Dermis blood vessel endothelial cell (primary cell): ENCODE data around the gene SEL1L2. TPM values are rescaled to one million over a fixed set of nuclear protein-coding genes. Genes with fewer than 3 reads are reported as not detected.
"Not testable (repeated sequence)": the region's sequence is repeated elsewhere in the genome, so short reads cannot be mapped to it uniquely, and the experiment has no call there.

Experiments
- DNase-seq: peaks from one replicate; pipeline ENCODE4 v3.0.0; 2010
- total RNA-seq: library from RNA; depleted of rRNA; stranded (reverse); fragments of >200 nt; gene quantifications from 2 replicates; pipeline ENCODE4 v1.2.3, GENCODE V29; 2014

SEL1L2 gene, protein sequence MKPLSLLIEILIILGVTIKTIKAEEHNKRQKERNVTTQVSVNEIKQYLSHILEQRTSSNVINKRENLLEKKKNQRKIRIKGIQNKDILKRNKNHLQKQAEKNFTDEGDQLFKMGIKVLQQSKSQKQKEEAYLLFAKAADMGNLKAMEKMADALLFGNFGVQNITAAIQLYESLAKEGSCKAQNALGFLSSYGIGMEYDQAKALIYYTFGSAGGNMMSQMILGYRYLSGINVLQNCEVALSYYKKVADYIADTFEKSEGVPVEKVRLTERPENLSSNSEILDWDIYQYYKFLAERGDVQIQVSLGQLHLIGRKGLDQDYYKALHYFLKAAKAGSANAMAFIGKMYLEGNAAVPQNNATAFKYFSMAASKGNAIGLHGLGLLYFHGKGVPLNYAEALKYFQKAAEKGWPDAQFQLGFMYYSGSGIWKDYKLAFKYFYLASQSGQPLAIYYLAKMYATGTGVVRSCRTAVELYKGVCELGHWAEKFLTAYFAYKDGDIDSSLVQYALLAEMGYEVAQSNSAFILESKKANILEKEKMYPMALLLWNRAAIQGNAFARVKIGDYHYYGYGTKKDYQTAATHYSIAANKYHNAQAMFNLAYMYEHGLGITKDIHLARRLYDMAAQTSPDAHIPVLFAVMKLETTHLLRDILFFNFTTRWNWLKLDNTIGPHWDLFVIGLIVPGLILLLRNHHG
- not detected in 2 replicates for total RNA-seq

DNA sequence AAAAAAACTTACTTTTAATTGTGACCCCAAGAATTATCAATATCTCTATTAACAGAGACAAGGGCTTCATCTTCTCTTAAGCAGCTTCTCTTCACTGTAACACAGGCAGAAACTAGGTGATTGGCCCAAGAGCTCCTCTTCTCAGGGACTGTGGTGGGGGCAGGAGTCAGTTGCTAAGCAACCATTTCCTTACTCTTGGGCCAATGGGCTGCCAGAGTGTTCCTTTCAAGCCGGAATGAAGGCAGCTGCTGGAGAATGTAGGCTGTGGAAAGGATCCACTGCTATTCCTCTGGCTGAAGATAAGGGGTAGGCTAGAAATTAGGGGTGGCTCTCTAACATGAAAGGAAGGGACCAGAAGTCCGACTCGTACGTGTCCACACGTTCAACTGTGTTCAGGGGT, at the start of gene SEL1L2:
Gene SEL1L2 (minus strand): TSS at position 150 of the 400 bp plus-strand sequence. CDS start 80 bp downstream, at position 70.
- DNase-seq, result no peak

DNA sequence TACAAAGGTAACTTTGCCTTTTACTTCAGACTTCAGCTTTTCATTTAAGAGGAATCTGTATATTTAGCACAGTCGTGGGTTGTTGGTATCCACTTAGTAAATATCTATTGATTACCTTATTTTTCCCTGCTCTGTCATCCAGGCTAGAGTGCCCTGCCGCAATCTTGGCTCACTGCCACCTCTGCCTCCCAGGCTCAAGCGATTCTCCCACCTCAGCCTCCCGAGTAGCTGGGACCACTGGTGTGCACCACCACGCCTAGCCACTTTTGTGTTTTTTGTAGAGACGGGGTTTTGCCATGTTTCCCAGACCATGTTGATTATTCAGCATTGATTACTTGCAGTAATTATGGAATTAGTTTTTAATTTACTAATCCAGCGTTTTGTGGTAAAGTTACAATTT, 46.2 kb upstream of the SEL1L2 start:
- DNase-seq, result no peak

DNA sequence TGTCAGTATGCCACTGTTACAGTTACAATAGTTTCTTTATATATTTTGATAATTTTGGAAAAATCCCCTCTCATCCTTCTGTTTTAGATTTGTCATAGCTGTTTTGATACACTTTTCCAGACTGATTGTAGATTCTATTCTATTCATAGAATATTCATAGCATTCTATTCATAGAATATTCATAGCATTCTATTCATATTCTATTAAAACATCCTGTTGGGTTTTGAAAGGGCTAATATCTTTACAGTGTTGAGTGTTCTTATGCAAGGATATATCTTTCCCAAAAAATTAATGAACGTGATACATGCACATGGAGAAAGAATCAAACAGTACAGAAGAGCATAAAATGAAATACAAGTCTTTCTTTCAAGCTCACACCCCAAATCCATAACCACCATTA, 42.9 kb upstream of the SEL1L2 start:
- no peak for DNase-seq

DNA sequence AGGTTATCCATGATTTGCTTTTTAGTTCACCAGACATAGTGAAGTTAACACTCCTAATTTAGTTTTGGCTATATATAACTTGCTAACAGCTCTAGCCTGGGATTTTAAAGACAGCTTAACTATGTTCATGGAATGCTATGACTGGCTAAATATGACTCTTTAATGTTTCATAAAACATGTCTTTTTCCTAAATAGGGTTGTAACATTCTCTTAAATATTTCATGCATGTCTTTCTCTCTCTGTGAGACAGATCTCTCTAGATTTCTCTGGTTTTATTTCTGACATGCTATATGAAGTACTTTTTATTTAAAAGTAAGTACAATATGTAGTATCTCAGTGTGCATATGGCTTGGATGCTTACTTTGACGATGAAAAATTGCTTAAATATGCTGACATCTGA, 40.6 kb upstream of the SEL1L2 start:
- DNase-seq, result no peak

DNA sequence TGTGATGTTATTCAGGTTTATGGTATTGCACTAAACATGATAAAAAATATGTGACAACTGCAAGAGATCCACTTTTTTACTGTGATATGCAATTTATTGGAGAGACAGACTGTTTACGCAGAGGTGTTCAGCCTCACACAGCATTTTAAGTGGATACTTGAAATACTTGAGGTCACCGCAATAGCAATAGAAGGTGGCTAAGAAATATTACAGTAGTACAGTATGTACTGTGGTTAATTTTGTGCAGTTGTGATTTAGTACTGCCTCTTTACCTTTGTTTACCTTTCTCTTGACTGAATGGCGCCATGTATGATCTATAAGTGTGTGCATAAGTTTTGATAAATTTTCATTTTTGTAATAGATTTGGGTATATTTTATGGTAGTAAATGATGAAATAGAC, 22.3 kb upstream of the SEL1L2 start:
- DNase-seq, result no peak

DNA sequence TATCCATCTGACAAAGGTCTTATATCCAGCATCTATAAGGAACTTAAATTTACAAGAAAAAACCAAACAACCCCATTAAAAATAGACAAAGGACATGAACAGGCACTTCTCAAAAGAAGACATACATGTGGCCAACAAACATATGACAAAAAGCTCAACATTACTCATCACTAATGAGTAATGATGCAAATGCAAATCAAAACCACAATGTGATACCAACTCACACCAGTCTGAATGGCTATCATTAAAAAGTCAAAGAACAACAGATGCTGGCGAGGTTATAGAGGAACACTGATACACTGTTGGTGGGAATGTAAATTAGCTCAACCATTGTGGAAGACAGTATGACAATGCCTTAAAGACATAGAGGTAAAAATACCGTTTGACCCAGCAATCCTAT, 18.8 kb upstream of the SEL1L2 start:
- no peak for DNase-seq

DNA sequence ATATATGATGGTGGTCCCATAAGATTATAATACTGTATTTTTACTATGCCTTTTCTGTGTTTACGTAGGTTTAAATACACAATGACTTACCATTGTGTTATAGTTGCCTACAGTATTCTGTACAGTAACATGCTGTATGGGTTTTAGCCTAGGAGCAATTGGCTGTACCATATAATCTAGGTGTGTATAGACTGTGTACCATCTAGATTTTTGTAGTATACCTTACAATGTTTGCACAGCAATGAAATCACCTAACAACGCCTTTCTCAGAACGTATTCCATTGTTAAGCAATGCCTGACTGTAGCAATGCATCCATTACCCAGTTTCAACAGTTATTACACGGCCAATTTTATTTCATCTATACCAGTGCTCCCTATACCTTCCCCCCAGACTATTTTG, 15.6 kb upstream of the SEL1L2 start:
- no peak for DNase-seq

DNA sequence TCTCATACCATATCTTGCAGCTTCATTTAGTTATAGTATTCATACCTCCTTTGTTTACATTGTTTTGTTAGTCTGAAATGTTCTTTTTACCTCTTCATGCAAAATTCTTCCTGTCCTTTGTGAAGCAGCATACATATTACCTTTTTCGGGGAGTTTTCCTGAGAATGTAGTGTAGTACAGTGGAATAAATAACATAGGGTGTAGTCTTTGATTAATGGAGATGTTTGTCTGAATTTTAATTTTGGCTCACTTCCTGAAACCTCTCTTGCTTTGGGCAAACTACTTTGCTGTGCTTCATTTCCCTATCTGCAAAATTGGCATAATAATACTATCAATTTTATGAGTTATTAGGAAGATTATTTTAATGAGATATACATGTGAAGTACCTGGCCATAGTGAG, 10.5 kb upstream of the SEL1L2 start:
- DNase-seq, result no peak

DNA sequence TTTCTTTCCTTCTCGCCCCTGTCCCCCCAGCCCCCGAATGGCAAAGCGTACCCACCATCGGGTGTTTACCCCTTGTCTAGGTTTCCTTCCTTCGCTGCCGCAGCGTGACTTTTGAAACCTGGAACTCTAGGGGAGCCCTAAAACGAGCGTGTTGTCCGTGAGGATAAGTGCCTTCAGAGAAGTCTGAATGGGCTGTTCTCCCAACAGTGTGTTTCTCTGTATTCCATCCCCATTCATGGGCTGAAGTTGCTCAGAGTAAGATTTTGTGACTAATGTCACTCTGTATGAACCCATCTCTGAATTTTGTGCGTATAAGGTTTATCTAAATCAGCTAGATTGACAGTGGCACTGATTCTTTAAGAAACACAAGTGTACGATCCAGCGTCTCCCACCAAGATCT, 5.9 kb upstream of the SEL1L2 start:
- DNase-seq, result no peak

DNA sequence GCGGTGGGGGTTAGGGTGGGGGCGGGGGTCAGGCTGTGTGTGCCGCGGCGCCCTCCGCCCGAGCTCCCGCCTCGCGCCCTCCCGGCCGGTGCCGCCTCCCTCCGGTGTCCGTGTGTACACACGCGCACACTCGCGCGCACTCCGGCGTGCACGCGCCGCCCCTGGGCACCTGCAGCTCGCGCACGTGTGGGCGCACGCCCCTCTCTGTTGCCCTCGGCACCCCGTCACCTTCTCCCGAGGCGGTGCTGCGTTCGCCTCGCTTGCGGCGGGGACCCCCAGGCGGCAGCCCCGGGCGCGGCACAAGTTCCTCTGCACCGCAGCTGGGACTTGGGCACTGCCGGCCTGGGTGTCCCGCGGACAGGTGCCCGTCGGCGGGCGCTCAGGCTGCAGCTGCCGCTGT, 5.4 kb upstream of the SEL1L2 start:
- peak; percentile 23 for DNase-seq

DNA sequence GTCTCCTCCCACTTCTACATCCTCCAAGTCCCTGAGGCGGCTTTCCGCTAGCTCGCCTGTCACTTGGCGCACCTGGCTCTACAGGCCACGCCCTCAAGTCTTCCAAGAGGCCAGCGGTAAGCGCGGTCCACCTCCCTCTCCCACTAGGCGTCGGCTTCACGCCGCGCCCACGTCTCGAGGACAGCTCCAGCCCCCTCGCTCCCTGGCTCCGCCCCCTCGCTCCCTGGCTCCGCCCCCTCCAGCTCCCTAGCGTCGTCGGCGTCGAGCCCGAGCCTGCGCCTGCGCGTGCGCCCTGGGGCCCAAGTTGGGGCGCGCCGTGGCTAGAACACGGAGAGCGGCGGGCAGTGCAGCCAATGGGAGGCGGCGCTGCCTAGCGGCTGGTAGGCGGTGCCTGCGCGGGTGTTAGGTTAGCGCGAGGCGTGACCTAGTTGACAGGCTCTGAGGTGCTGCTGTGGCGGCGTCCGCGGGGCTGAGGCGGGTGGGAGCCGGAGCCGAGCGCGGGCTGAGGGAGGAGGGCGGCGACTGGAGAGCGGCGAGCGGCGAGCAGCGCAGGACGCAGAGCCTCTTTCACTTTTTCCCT, 4.8 kb upstream of the SEL1L2 start, which contains the start of gene MACROD2:
Gene MACROD2 (plus strand): TSS at position 431 of the 580 bp plus-strand sequence.
- DNase-seq, result peak; percentile 92

DNA sequence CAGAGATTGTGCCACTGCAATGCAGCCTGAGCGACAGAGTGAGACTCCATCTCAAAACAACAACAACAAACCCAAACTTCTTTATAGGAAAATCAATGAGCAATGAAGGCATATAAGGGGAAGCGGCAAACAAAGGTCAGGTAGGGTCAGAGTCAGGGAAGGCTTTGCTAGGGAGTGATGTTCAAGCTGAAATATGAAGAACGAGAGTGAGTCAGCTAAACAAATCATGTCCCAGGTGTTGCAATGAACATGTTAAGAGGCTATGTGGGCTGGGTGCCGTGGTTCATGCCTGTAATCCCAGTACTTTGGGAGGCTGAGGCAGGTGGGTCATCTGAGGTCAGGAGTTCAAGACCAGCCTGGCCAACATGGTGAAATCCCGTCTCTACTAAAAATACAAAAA, 1.5 kb upstream of the SEL1L2 start:
- DNase-seq, result not testable (repeated sequence)

DNA sequence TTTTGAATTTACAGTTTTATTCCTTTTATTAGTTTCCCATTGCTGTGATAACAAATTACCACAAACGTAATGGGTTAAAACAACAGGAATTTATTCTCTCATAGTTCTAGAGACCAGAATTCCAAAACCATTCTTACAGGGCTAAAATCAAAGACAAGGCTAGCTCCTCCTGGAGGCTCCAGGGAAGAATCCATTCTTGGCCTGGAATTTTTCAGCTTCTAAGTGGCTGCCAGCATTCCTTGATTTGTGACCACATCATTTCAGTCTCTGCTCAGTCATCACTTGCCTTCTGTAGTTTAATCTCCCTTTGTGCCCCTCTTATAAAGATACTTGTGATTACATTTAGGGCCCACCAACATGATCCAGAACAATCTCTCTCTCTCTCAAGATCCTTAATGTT, 897 bp upstream of the SEL1L2 start:
- no peak for DNase-seq

DNA sequence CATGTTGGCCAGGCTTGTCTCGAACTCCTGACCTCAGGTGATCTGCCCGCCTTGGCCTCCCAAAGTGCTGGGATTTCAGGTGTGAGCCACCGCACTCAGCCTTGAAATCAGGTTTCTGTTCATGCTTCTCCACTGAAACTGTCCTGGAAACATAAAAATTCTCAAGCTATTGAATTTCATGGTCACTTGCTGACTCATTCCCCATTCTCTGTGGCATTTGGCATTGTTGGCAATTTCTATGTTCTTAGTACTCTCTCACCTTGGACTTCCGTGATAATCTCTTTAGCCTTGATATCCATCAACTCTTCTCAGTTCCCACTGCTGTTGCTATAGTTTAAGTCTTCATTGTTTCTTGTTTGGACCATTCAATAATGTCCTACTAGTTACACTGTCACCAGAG, 6.2 kb downstream of the SEL1L2 start:
- DNase-seq, result no peak

DNA sequence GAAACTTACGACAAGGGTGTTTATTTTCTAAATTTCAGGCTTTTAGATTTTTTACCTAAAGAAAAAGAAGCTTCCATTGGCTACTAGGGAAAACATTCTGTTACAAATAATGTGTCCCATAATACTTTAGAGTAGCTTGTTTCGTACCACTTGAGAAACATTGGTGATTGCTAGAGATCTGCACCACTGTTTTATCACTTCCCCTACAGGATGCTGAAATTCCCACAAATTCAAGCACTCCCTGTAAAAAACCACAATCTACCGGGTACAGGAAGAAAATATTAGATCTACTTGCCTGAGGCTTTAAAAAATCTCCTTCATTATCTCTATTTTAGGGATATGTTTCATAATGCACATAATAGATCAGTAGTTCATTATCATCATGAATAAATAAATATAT, 29.9 kb downstream of the SEL1L2 start:
- no peak for DNase-seq

DNA sequence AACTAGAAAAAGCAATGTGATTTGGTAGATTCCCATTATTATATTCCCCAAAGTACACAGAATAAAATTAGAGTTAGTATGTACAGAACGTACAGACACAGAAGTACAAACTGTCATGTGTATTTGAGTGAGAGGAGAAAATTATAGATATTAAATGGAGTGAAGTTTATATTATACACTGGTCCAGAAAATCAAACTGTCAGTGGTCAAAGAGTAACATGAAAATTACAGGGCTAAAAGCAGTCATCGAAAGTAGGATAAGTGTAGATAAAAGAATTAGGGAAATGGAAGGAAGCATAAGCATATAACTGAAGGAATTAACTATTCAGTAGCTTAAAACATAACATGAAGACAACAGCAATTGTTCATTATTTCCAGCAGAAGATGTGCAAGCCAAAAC, 30.3 kb downstream of the SEL1L2 start:
- DNase-seq, result no peak

DNA sequence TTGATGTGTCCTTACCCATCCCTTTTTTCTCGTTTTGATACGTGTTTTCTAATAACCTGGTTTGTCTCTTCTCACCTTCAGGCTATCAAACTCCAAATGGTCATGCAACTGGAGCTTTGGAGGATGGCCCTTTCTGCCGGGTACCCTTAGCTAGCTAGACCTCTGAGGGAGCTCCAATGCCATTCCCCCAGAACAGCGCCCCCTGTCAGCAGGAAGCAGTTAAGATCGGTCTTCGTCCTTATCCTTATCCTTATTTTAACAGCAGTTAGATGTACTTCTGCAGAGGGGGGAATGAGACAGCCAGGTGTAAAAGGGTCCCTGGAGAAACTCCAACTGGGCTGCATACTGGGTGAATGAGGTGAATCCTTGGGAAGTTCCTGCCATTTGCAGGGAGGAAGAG, 37.2 kb downstream of the SEL1L2 start:
- DNase-seq, result no peak

DNA sequence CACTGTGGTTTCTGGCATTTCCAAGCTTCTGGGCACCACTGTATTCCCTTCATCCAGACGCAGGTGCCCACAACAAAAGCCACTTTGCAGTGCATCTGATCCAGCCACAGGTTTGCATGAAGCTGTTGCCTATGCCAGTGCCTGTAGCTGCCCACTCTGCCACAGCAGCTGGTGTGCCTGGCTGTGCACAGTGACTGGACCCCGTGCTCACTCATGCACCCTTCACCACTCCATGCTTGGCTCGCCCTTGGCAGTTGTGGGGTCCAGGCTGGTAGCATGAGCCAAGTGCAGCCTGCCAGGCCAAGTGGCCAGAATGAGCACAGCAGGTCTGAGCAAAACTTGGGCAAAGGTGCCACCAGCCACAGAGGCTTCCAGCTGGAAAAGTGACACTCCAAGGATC, 42.7 kb downstream of the SEL1L2 start:
- no peak for DNase-seq

DNA sequence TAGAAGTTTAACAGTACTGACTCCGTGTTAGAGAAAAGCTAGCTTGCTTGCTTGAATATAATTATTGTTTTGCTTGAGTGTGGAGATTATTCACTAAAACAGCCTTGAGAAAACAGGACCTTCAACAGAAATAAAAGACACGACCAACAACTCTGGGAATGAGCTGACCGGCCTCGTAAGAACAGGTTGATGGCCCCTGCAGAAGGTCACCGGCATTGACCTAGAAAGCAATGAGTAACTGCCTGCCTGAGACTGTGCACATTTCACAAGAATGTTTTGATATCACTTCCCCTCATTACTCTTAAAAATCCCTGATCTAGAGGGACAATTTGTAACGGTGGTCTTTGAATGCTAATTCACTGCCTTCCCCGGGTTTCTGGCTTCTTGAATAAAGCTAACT, 49.4 kb downstream of the SEL1L2 start:
- DNase-seq, result no peak

DNA sequence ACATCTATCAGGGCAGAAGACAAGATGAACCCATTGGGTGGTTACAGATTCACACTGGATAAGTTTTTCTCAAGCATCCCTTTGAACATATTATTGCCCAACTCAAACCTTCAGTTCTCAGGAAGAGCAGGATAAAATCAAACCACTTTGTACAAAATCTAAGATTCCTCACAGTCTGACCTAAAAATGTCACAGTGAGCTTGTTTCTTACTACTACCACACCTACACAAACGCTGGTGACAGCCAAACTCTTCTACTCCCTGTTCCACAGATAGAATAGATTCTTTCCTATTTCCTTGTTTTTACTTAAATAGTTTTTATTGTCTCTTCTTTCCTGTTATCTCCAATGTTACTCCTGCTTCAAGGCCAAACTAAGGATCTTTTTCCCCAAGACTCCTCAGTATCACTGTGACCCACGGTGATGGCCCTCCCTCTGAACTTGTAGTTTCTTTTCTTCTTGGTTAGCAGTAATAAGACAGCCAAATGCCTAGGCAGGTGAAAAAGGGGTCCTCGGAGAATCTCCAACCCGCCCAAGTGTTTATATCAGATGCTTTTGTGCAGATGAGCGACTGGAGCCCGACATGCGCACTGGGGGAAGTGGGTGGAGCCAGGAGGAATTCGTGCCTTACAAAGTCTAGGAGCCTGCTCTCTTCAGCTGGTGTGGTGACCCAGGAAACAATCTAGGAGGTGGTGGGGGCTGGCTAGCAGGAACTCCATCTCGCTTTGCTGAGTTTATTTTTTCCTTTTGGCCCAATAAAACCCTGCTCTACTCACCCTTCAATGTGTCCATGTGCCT, 53.4 kb downstream of the SEL1L2 start:
- no peak for DNase-seq

DNA sequence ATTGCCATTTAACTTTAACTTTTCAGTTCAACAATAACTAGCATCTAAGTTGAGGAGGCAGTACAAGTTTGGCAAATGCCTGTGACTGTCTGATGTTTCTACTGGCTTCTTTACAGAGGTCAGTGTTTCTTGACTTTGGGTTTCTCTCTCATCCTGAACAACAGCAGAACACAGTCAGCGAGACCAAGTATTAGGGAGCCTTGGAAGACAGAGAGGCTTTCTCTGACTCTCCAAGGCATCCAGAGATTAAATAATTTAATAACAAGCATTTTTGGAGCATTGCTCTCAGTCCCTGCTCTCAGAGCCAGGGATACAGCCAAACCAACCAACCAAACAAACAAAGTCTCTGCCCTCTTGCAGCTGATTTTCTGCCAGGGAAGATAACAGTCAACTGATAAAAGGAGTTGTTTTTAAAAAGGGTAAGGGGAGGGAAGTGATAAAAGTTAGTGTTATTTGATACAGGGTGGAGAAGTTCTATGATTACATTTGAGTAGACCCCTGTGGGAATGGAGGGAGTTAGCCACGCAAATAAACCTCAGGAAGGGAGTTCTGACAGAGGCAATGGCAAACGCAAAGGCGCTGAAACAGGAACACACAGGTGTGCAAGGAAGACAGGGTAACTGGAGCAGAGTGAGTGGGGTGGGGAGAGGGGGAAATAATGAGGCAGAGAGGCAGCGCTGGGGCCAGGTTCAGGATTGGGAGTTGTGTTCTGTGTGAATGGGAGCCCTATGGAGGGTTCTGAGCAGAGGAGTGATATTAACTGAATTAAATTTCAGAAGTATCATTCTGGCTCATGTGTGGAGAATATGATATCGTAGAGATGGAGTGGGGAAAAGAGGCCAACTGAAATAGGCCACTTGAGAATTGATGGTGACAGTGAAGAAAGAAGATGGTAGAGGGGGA, 55.2 kb downstream of the SEL1L2 start:
- no peak for DNase-seq

DNA sequence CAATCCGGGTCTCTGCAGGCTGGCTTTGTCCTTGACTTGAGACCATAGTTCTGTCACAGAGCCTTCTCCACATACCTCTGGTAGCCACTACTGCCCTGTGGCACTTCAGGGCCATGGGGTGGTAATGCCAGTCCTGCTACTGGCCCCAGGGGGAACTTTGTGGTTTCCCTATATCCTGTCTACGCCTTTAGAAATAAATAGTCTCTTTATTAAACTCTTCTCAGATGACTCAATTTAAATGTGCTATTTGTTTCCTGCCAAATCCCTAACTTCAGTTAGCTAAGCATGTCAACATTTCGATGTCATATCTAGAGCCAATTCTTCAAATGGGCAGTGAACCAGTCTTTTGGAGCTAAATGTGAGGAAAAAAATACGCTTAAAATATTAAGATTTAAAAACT, 60.1 kb downstream of the SEL1L2 start:
- no peak for DNase-seq
